ENCODE results near the gene PAPOLB.

The PAPOLB gene

GRCh38 chr7:4840079-4840501, 21.7 kb downstream of the PAPOLB start:
- DNase-seq: no peak

GRCh38 chr7:4838626-4839334, 23.1 kb downstream of the PAPOLB start:
- no peak for DNase-seq

- no peak for DNase-seq
Observed at GRCh38 chr7:4837803-4838625, 23.8 kb downstream of the PAPOLB start.

- no peak for DNase-seq
Observed at GRCh38 chr7:4837041-4837802, 24.6 kb downstream of the PAPOLB start.

GRCh38 chr7:4836206-4836661, 25.6 kb downstream of the PAPOLB start:
- no peak for DNase-seq

GRCh38 chr7:4835398-4836205, 26.2 kb downstream of the PAPOLB start:
- no peak for DNase-seq

- DNase-seq: no peak
Observed at GRCh38 chr7:4834601-4835397, 27.0 kb downstream of the PAPOLB start.

GRCh38 chr7:4833691-4834600, 27.9 kb downstream of the PAPOLB start:
- DNase-seq: no peak

GRCh38 chr7:4833176-4833575, 28.7 kb downstream of the PAPOLB start:
- no peak for DNase-seq

GRCh38 chr7:4832711-4833110, 29.1 kb downstream of the PAPOLB start:
- no peak for DNase-seq

GRCh38 chr7:4831723-4832495, 29.9 kb downstream of the PAPOLB start:
- DNase-seq: no peak

- peak; percentile 78 for DNase-seq
Observed at GRCh38 chr7:4830176-4830575, 31.7 kb downstream of the PAPOLB start.

GRCh38 chr7:4828720-4829383, 33.0 kb downstream of the PAPOLB start:
- no peak for DNase-seq

GRCh38 chr7:4825081-4825480, 36.7 kb downstream of the PAPOLB start:
- no peak for DNase-seq

GRCh38 chr7:4824120-4824775, 37.6 kb downstream of the PAPOLB start:
- DNase-seq: no peak

- DNase-seq: no peak
Observed at GRCh38 chr7:4823441-4824119, 38.2 kb downstream of the PAPOLB start.

GRCh38 chr7:4822677-4823076, 39.2 kb downstream of the PAPOLB start:
- no peak for DNase-seq

- no peak for DNase-seq
Observed at GRCh38 chr7:4820967-4821471, 40.8 kb downstream of the PAPOLB start.

Data from activated CD4-positive, alpha-beta T cell treated with anti-CD3 and anti-CD28 coated beads for 48 hours (primary cell).